ENCODE data around the gene ARHGEF12. TPM values are rescaled to one million over a fixed set of nuclear protein-coding genes. Genes with fewer than 3 reads are reported as not detected.

The ARHGEF12 gene
- total RNA-seq, 2 experiments from 2014 or later: 3.6 TPM

GRCh38 chr11:120499088-120499487 is 162.9 kb downstream of the ARHGEF12 start:
- no peaks in the 10 kb centered on the region for H3K4me1 Mint-ChIP-seq (ENCODE audit: low read depth)
- ATAC-seq (ENCODE audit: poor library complexity) (no peak), DNase-seq (no peak)
- peaks cover 41% of the 10 kb centered on the region for H3K27me3 Mint-ChIP-seq
- no peak for TF ChIP-seq CTCF (IDR thresholded peaks at IDR 0.05)
- no peak overlapping the region for H3K4me3 Mint-ChIP-seq
- H3K9me3 ChIP-seq (ENCODE audit: control insufficient read depth in 1 of 2, insufficient read depth in 1 of 2, low read length in 2 of 2): no peaks in the 10 kb centered on the region
- H3K36me3 ChIP-seq (ENCODE audit: insufficient read depth, low read length): no peaks in the 10 kb centered on the region
- H3K9me3 Mint-ChIP-seq: no peaks in the 10 kb centered on the region
- H3K27me3 ChIP-seq (ENCODE audit: control insufficient read depth in 1 of 2, insufficient read depth in 2 of 2, low read length in 2 of 2): peaks cover 12 to 23% of the 10 kb centered on the region in 2 experiments
- CTCF ChIA-PET: no interaction called here
- no peaks in the 10 kb centered on the region for H3K36me3 Mint-ChIP-seq (ENCODE audit: low read depth)
- intact Hi-C loops (cut with DNase I, micrococcal nuclease): no loop called here
- POLR2A ChIA-PET: no interaction called here
- H3K27ac ChIP-seq (ENCODE audit: low read depth in 1 of 2, low read length in 2 of 2): no peak overlapping the region
- no peaks in the 10 kb centered on the region for H3K4me1 ChIP-seq (ENCODE audit: insufficient read depth, low read length)
- H3K27ac Mint-ChIP-seq: no peak overlapping the region
- H3K4me3 ChIP-seq (ENCODE audit: low read length): no peak overlapping the region

GRCh38 chr11:120499859-120500258 is 163.6 kb downstream of the ARHGEF12 start:
- no peak for ATAC-seq (ENCODE audit: poor library complexity)
- no peak overlapping the region for H3K27ac ChIP-seq (ENCODE audit: low read depth in 1 of 2, low read length in 2 of 2)
- H3K36me3 ChIP-seq (ENCODE audit: insufficient read depth, low read length): no peaks in the 10 kb centered on the region
- no peaks in the 10 kb centered on the region for H3K9me3 Mint-ChIP-seq
- no peak overlapping the region for H3K27ac Mint-ChIP-seq
- H3K4me3 Mint-ChIP-seq: no peak overlapping the region
- peaks cover 43% of the 10 kb centered on the region for H3K27me3 Mint-ChIP-seq
- no peak for TF ChIP-seq CTCF (IDR thresholded peaks at IDR 0.05)
- CTCF ChIA-PET: no interaction called here
- H3K36me3 Mint-ChIP-seq (ENCODE audit: low read depth): no peaks in the 10 kb centered on the region
- intact Hi-C loops (cut with DNase I, micrococcal nuclease): no loop called here
- H3K4me3 ChIP-seq (ENCODE audit: low read length): no peak overlapping the region
- no peak for DNase-seq
- H3K27me3 ChIP-seq (ENCODE audit: control insufficient read depth in 1 of 2, insufficient read depth in 2 of 2, low read length in 2 of 2): peaks cover 15 to 27% of the 10 kb centered on the region in 2 experiments
- no peaks in the 10 kb centered on the region for H3K9me3 ChIP-seq (ENCODE audit: control insufficient read depth in 1 of 2, insufficient read depth in 1 of 2, low read length in 2 of 2)
- no peaks in the 10 kb centered on the region for H3K4me1 ChIP-seq (ENCODE audit: insufficient read depth, low read length)
- POLR2A ChIA-PET: no interaction called here
- H3K4me1 Mint-ChIP-seq (ENCODE audit: low read depth): no peaks in the 10 kb centered on the region

GRCh38 chr11:120500414-120501071 is 164.3 kb downstream of the ARHGEF12 start:
- peaks cover 49% of the 10 kb centered on the region for H3K27me3 Mint-ChIP-seq
- Histone ChIP-seq H3K36me3 (ENCODE audit: insufficient read depth, low read length) (no peaks in the 10 kb centered on the region), H3K4me3 (ENCODE audit: low read length) (no peak overlapping the region), H3K27me3 (ENCODE audit: control insufficient read depth in 1 of 2, insufficient read depth in 2 of 2, low read length in 2 of 2) (peaks cover 15 to 30% of the 10 kb centered on the region in 2 experiments), H3K9me3 (ENCODE audit: control insufficient read depth in 1 of 2, insufficient read depth in 1 of 2, low read length in 2 of 2) (no peaks in the 10 kb centered on the region), H3K27ac (ENCODE audit: low read depth in 1 of 2, low read length in 2 of 2) (no peak overlapping the region), H3K4me1 (ENCODE audit: insufficient read depth, low read length) (no peaks in the 10 kb centered on the region)
- no peaks in the 10 kb centered on the region for H3K36me3 Mint-ChIP-seq (ENCODE audit: low read depth)
- ATAC-seq (ENCODE audit: poor library complexity): no peak
- DNase-seq: no peak
- intact Hi-C loops (cut with DNase I, micrococcal nuclease): no loop called here
- H3K4me3 Mint-ChIP-seq: no peak overlapping the region
- no peak for TF ChIP-seq CTCF (IDR thresholded peaks at IDR 0.05)
- no peak overlapping the region for H3K27ac Mint-ChIP-seq
- no peaks in the 10 kb centered on the region for H3K9me3 Mint-ChIP-seq
- ChIA-PET POLR2A (no interaction called here), CTCF (no interaction called here)
- no peaks in the 10 kb centered on the region for H3K4me1 Mint-ChIP-seq (ENCODE audit: low read depth)

All from CD4-positive, alpha-beta T cell (primary cell).